ENCODE results near the gene NRSN2.
A peak's percentile ranks its signal among the peaks of the same experiment; 100 is the strongest.

Gene NRSN2

DNA sequence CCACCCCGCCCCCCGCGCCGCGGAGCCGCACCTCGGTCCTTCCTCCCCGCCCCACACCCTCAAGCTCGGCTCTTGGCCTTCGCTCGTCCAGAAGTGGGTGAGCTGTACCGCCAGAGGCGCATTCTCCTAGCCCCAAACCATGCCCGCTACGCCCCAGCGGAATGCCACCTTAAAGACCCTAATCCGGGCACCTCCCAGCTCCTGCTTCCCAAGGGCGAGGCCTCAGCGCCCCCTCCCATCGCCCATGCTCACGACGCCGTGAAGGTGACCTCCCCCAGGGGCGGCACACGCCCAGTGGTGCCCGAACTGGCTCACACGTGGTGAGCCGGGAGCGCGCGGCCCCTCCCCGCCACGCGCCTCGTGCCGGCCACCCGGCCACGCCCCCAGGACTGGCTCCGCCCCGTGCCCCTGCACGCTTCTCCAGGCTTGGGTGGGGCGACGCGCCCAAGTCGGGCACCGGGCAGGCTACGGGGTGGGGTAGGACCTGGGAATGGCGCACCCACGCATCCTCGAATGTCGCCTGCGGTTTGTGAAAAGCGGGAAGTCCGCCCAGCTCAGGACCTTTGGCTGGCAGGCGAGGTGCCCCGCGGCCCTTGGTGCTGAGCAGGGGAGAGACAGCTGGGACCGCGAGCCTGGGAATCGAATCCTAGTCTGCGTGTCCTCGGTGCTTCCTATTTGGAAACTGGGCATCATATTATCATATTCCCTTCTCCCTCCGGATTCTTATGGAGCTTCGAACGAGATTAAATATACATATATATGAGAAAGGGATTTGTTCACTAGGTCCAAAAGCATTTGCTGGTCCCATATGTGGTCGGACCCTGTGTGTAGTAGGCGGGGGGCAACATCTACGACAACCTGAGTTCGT, 22.5 kb upstream of the NRSN2 start:
- TF ChIP-seq, protein P1, sequence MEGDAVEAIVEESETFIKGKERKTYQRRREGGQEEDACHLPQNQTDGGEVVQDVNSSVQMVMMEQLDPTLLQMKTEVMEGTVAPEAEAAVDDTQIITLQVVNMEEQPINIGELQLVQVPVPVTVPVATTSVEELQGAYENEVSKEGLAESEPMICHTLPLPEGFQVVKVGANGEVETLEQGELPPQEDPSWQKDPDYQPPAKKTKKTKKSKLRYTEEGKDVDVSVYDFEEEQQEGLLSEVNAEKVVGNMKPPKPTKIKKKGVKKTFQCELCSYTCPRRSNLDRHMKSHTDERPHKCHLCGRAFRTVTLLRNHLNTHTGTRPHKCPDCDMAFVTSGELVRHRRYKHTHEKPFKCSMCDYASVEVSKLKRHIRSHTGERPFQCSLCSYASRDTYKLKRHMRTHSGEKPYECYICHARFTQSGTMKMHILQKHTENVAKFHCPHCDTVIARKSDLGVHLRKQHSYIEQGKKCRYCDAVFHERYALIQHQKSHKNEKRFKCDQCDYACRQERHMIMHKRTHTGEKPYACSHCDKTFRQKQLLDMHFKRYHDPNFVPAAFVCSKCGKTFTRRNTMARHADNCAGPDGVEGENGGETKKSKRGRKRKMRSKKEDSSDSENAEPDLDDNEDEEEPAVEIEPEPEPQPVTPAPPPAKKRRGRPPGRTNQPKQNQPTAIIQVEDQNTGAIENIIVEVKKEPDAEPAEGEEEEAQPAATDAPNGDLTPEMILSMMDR (conservative IDR thresholded peaks at IDR 0.05; ENCODE audit: low read depth, low read length), result no peak
- Histone ChIP-seq H3K9ac (peak overlapping the region; percentile 73), H3K4me1 (ENCODE audit: low read depth, poor library complexity, severe bottlenecking) (peaks cover 10% of the 10 kb centered on the region), H3K79me2 (ENCODE audit: insufficient read depth, low read depth) (peaks cover 5% of the 10 kb centered on the region; the same call in 1 of the 2 replicates), H3K4me3 (IDR thresholded peaks at IDR 0.05; ENCODE audit: insufficient read depth, low read depth, low read length) (no peak overlapping the region), H3K27ac (peak overlapping the region; percentile 65), H2AFZ (ENCODE audit: low read depth) (peak overlapping the region; percentile 81), H3K4me2 (peak overlapping the region; percentile 90), H3K27me3 (ENCODE audit: insufficient read depth, low read depth) (no peaks in the 10 kb centered on the region), H3K36me3 (ENCODE audit: insufficient read depth) (no peaks in the 10 kb centered on the region), H4K20me1 (ENCODE audit: insufficient read depth) (no peaks in the 10 kb centered on the region)

DNA sequence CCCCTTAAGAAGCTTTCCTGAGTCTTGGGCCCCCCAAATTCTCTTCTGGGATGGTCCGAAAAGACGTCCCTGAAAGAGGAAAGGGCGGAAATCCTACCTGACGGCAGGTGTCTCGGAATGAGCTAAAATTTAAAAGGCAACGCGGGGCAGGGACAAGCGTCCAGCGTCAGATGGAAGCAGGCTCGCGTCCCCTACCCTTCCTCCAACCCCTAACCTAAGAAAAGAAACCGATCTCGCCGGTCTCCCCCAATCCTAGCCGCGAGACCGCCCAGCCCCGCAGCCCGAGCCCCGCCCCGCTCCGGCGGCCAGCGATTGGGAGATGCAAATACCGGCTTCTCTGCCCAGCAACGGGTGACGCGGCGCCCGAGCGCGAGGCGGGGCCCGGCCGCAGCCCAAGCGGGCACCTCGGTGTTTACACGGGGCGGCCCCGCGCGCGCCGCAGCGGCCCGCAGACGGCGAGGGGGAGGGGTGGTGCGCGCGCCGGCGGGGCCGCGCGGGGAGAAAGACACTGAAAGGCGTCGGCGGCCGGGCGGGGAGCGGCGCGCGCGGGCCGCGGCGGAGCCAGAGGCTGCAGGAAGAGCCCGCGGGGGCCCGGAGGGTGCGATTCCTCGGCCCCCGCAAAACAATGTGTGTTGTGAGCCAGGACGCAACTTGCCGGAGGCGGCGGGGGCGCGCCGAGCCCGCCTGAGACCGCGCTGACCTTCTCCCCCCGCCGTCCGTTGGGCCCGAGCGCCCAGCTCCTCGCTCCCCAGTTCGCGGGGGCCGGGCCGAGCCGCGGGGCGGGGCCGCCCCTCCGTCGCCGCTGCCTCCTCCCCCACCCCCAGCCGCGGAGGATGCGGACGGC, 21.6 kb upstream of the NRSN2 start, which contains the start of gene SOX12:
Gene SOX12, plus strand, starts transcription at position 508 of the 844 bp plus-strand sequence. CDS start 373 bp downstream, outside the sequence.
- Histone ChIP-seq H3K4me3 (IDR thresholded peaks at IDR 0.05; ENCODE audit: insufficient read depth, low read depth, low read length) (no peak within 1 kb of the TSS), H3K36me3 (ENCODE audit: insufficient read depth) (no peaks in the 10 kb centered on the region), H3K27me3 (ENCODE audit: insufficient read depth, low read depth) (no peaks in the 10 kb centered on the region), H3K27ac (peak within 1 kb of the TSS; percentile 78), H3K4me2 (peak within 1 kb of the TSS; percentile 90), H3K9ac (peak within 1 kb of the TSS; percentile 81), H3K79me2 (ENCODE audit: insufficient read depth, low read depth) (peaks cover 5% of the 10 kb centered on the region; the same call in 1 of the 2 replicates), H2AFZ (ENCODE audit: low read depth) (peak within 1 kb of the TSS; percentile 81), H4K20me1 (ENCODE audit: insufficient read depth) (no peaks in the 10 kb centered on the region), H3K4me1 (ENCODE audit: low read depth, poor library complexity, severe bottlenecking) (peaks cover 19% of the 10 kb centered on the region)
- TF ChIP-seq, protein P1 (conservative IDR thresholded peaks at IDR 0.05; ENCODE audit: low read depth, low read length), result no peak

DNA sequence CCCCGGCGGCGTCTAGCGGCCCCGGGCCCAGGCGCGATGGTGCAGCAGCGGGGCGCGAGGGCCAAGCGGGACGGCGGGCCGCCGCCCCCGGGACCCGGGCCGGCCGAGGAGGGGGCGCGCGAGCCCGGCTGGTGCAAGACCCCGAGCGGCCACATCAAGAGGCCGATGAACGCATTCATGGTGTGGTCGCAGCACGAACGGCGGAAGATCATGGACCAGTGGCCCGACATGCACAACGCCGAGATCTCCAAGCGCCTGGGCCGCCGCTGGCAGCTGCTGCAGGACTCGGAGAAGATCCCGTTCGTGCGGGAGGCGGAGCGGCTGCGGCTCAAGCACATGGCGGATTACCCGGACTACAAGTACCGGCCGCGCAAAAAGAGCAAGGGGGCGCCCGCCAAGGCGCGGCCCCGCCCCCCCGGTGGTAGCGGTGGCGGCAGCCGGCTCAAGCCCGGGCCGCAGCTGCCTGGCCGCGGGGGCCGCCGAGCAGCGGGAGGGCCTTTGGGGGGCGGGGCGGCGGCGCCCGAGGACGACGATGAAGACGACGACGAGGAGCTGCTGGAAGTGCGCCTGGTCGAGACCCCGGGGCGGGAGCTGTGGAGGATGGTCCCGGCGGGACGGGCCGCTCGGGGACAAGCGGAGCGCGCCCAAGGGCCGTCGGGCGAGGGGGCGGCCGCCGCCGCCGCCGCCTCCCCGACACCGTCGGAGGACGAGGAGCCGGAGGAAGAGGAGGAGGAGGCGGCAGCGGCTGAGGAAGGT, 20.8 kb upstream of the NRSN2 start:
- Histone ChIP-seq H3K27me3 (ENCODE audit: insufficient read depth, low read depth) (no peaks in the 10 kb centered on the region), H4K20me1 (ENCODE audit: insufficient read depth) (no peaks in the 10 kb centered on the region), H3K9ac (peak overlapping the region; percentile 81), H2AFZ (ENCODE audit: low read depth) (peak overlapping the region; percentile 41; the same call in 1 of the 2 replicates), H3K27ac (peak overlapping the region; percentile 78), H3K79me2 (ENCODE audit: insufficient read depth, low read depth) (peaks cover 5% of the 10 kb centered on the region; the same call in 1 of the 2 replicates), H3K4me2 (peak overlapping the region; percentile 36; the same call in 1 of the 2 replicates), H3K36me3 (ENCODE audit: insufficient read depth) (no peaks in the 10 kb centered on the region), H3K4me3 (IDR thresholded peaks at IDR 0.05; ENCODE audit: insufficient read depth, low read depth, low read length) (no peak overlapping the region), H3K4me1 (ENCODE audit: low read depth, poor library complexity, severe bottlenecking) (peaks cover 21% of the 10 kb centered on the region)
- TF ChIP-seq, protein P1 (conservative IDR thresholded peaks at IDR 0.05; ENCODE audit: low read depth, low read length), result no peak

Data from KMS-11 (cell line).